Measurements from ENCODE around the gene ARMC6. TPM values are rescaled to one million over a fixed set of nuclear protein-coding genes. Genes with fewer than 3 reads are reported as not detected.
"Not testable (repeated sequence)": the region's sequence is repeated elsewhere in the genome, so short reads cannot be mapped to it uniquely, and the experiment has no call there.

The ARMC6 gene
- total RNA-seq, 1 donor from 2014 or later: 30.7 TPM

GRCh38 chr19:19068659-19069654 lies 35.6 kb downstream of the ARMC6 start:
- intact Hi-C loops (cut with micrococcal nuclease): no loop called here

GRCh38 chr19:19071897-19072296 lies 38.5 kb downstream of the ARMC6 start:
- intact Hi-C loops (cut with micrococcal nuclease): no loop called here

- intact Hi-C loops (cut with micrococcal nuclease): no loop called here
Measured at GRCh38 chr19:19074196-19074882, 40.9 kb downstream of the ARMC6 start.

DNA sequence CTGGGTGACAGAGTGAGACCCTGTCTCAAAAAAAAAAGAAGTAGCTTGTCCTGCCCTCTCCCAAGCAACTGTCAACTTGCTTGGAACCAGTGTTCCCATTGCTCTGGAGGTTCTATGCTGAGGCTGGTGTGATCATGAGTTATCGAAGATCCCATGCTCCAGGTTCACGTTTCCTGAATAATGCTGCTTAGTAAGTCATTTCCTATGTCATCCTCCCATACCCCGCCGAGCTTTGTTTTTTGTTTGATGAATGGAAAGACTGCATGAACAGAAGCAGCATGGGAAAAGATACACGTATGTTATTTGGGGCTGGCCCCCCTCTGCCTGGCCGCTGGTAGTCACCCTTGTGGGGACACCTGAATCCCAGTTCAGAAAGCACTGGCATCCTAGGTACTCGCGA lies 41.7 kb downstream of the ARMC6 start:
- intact Hi-C loops (cut with micrococcal nuclease): no loop called here

GRCh38 chr19:19076476-19076875 lies 43.1 kb downstream of the ARMC6 start:
- intact Hi-C loops (cut with micrococcal nuclease): no loop called here

- intact Hi-C loops (cut with micrococcal nuclease): no loop called here
Measured at GRCh38 chr19:19077103-19077502, 43.7 kb downstream of the ARMC6 start.

GRCh38 chr19:19078801-19079200 lies 45.4 kb downstream of the ARMC6 start:
- intact Hi-C loops (cut with micrococcal nuclease): no loop called here

GRCh38 chr19:19079571-19079970 lies 46.2 kb downstream of the ARMC6 start:
- intact Hi-C loops (cut with micrococcal nuclease): no loop called here

GRCh38 chr19:19081642-19082151 lies 48.3 kb downstream of the ARMC6 start:
- intact Hi-C loops (cut with micrococcal nuclease): no loop called here

GRCh38 chr19:19083413-19084178 lies 50.2 kb downstream of the ARMC6 start:
- intact Hi-C loops (cut with micrococcal nuclease): no loop called here

DNA sequence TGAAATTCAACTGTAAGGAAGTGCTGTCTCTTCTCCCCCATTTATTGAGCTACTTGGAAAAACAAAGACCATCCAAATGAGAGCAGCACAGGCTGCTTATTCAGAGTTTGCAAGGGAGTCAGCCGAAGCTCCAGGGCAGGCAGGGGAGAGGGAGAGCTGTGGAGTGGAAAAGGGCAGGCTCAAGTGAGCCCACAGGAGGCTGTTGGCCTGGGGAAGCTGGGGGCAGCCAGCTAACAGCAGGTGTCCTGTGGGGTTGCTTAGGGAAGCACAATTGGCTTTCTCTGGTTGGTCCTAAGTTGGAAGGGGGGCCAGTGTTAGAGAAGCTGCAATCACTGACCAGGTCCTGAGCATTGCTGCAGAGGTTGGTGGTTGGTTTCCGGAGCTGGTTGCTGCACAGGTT lies 54.3 kb downstream of the ARMC6 start:
- intact Hi-C loops (cut with micrococcal nuclease): no loop called here

DNA sequence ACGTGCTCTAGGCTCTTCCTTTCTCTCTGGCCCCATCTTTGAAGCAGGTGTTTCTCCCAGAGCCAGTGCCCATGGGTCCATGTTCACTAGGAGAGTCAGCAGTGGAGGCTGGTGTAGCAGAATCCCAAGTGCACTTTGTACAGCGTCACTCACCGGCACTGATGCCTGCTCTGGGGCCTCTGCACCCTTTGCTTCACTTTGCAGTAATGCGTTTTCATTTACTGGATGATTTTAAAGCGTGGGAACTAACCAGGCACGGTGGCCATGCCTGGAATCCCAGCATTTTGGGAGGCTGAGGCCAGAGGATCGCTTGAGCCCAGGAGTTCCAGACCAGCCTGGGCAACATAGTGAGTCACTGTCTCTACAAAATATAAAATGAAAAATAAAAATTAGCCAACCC lies 61.1 kb downstream of the ARMC6 start:
- intact Hi-C loops (cut with micrococcal nuclease): no loop called here

GRCh38 chr19:19095691-19096090 lies 62.3 kb downstream of the ARMC6 start:
- intact Hi-C loops (cut with micrococcal nuclease): no loop called here

GRCh38 chr19:19096641-19097627 lies 63.5 kb downstream of the ARMC6 start:
- intact Hi-C loops (cut with micrococcal nuclease): no loop called here

GRCh38 chr19:19098084-19098702 lies 64.8 kb downstream of the ARMC6 start:
- intact Hi-C loops (cut with micrococcal nuclease): no loop called here

GRCh38 chr19:19098703-19099632 lies 65.6 kb downstream of the ARMC6 start:
- intact Hi-C loops (cut with micrococcal nuclease): no loop called here

DNA sequence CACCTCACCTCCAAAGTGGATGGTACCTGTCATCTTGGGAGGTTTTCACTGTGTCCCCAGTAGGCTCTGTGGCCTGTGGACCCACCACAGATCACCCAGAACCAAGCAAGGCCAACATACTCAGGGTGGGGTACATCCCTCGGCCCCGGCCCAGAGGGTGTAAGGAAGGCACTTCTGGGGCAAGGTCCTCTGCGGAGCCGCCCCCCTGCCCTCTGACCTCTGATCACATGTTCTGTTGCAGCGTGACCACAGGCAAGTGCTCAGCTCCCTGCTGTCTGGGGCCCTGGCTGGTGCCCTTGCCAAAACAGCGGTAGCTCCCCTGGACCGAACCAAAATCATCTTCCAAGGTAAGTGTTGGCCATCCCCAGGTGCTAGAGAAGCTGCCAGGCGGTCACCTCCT lies 68.1 kb downstream of the ARMC6 start:
- intact Hi-C loops (cut with micrococcal nuclease): no loop called here

GRCh38 chr19:19102566-19102965 lies 69.2 kb downstream of the ARMC6 start:
- intact Hi-C loops (cut with micrococcal nuclease): not testable (repeated sequence)

DNA sequence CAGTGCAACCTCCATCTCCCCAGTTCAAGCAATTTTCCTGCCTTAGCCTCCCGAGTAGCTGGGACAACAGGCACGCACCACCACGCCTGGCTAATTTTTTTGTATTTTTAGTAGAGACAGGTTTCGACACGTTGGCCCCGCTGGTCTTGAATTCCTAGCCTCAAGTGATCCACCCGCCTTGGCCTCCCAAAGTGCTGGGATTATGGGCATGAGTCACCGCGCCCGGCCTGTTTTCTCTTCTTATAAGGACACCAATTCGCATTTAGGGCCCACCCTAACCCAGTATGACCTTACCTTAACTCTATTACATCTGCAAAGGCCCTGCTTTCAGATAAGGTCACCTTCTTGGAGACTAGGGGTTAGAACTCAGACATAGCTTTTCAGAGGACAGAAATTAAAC lies 69.8 kb downstream of the ARMC6 start:
- intact Hi-C loops (cut with micrococcal nuclease): no loop called here
